GM18511 (cell line): ENCODE measurements around the gene FSTL4.

Experiments used
- ATAC-seq: cut with Tn5 transposase; IDR thresholded peaks from one replicate; pipeline ENCODE4 v1.9.1; 2021; ENCODE audit warnings: mild to moderate bottlenecking, moderate library complexity; ENCODE audit not compliant: unreplicated experiment

The FSTL4 gene

DNA sequence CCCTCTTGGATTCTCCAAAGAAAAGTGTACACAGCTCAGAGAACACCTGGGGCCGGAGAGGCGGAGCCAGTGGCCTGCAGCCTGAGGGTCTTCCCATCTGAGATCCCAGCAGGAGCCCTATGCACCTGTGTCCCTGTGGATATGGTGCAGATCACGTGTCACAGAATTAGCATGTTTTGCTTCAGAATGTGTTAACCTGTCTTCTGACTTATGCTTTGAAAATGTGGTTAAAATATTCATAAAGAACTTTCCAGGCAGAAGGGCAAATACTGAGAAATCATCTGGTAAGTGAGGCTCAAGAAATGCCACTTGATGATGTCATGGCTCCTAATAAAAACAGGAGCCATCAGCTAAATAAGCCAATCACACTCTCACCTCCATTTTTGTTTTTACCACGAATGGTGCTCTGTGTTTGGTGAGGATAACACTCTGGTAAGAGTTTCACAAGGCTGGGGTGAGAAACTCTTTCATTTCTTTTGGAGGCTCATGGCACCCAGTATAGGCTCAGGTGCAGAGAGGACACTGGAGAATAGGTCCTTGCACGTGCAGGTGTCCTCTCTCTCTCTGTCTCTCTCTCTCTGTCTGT lies 279.8 kb downstream of the FSTL4 start:
- ATAC-seq: no peak

DNA sequence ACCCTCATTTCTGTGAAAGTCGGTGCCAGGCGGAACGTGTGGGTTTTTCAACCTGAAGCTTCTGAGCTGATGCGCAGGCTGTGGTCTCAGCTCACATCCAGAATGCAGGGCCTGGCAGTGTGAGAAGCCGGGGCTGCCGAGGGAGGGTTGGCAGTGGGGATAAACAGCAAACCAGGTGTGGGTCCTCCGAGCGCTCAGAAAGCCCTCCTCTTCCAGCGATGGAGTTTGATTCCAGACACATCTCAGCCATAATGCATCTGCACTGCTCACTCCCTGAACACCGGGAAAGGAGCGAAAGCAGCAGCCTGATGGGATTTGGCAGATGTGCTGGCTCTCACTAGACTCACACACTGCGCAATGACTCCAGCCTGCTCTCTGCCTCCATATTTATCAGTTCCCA lies 280.4 kb downstream of the FSTL4 start:
- ATAC-seq: no peak

DNA sequence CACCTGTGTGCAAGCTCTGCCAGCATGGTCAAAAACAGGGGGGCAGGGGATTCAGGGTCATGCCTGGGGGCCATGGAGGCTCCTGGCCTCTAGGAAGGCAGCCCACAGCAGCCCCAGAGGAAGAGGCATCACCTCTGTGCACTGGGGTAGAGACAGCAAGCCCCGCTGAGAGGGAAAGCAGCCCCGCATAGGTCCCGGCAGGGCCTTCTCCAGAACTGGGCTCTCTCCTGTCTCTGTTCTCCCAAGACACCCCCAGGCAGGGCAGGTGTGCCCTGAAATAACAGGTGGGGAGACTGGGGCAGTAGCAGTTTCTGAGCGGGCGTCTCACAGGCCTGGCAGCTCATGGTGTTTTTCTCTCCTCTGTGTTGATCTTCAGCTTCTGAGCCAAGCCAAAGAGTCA lies 281.4 kb downstream of the FSTL4 start:
- no peak for ATAC-seq

DNA sequence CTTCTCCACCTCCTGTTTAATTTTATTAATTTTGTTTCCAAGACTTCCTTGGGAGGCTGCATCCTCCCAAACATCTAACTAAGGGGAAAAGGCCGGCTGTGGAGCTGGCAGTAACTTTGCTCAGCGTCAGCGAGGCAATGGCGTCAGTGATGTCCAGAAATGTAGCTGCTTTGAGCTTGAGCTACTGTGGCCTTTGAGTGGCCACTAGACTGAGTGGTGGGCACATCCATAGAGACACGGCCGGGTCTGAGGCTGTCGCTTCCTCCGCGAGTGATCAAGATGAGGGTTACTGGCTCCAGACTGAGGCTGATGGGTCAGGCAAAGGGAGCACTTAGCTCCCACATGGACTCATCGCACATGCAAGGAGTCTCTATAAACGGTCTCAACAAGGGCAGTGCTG lies 283.5 kb downstream of the FSTL4 start:
- ATAC-seq: no peak

DNA sequence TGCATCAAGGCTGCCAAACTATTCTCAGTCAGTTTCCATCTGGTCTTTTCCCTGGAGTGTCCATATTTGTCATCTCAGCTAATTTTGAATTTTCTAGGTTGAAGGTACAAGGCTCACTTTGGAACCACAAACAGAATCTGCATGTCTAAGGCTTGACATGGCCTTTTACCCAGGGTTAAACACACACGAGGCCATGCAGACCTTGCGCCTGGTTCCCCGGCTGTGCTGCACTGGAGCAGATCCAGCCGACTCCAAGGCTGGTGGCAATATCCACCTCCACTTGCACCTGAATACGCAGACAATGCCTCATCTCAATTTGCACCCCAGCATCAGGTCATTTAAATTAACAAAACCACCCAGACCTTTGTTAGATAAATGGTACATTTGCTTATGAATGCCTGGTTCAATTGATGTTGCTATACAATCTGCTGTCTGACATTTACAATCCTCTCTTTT lies 284.4 kb downstream of the FSTL4 start:
- no peak for ATAC-seq

DNA sequence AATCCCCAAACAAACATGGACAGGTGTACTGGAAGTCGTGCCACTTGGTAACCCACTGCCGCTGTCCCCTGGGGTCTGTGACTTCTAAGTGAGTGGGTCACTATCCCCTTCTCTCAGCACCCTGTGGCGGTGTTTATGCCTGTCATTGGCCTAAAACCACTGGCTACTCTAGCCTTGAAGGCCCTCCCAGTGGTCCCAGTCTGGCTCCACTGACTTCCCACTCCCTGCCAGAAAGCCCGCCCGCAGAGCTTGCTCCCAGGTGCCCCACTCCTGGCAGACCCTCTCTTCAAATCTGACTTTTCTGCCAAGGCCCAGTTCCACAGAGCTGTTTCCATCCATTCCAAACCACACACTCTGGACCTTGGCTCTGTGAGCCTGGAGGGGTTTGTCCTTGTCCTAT lies 286.0 kb downstream of the FSTL4 start:
- ATAC-seq: no peak

DNA sequence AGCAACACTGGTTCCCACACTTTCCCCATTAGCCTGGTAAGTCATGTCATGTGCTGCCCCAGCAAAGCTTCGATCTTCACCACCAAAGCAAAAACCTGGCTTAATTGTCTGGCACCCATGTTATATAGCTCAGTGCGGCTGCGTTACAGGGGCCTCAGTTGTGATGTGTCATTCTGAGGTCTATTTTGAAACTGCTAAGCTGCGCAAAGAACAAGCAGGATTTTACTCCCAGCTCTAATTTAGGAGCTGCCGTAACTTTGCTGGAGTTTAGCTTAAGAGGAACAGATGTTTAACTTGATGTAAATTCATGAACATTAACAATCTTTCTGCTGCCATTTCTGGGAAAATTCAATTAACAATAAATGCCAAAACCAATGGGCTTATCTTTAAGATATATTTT lies 286.5 kb downstream of the FSTL4 start:
- ATAC-seq: no peak

DNA sequence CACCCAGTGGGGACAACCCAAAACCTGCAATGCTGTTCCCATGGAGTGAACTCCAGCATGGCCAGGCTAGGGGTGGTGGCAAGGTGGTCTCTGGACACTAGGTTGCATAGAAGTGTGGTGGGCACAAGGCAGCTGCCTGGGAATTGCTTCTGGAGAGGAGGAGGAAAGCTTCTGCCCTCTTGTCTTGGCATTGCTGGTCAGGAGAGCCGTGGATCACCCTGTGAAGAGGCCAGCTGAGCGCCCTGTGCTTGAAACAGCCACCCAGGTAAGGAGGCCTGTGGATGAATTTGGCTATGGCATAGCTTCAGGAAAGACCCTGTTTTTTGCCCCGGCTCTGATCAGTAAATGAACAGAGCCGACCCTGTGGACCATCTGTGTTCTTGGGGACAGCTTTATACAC lies 287.4 kb downstream of the FSTL4 start:
- ATAC-seq: no peak

DNA sequence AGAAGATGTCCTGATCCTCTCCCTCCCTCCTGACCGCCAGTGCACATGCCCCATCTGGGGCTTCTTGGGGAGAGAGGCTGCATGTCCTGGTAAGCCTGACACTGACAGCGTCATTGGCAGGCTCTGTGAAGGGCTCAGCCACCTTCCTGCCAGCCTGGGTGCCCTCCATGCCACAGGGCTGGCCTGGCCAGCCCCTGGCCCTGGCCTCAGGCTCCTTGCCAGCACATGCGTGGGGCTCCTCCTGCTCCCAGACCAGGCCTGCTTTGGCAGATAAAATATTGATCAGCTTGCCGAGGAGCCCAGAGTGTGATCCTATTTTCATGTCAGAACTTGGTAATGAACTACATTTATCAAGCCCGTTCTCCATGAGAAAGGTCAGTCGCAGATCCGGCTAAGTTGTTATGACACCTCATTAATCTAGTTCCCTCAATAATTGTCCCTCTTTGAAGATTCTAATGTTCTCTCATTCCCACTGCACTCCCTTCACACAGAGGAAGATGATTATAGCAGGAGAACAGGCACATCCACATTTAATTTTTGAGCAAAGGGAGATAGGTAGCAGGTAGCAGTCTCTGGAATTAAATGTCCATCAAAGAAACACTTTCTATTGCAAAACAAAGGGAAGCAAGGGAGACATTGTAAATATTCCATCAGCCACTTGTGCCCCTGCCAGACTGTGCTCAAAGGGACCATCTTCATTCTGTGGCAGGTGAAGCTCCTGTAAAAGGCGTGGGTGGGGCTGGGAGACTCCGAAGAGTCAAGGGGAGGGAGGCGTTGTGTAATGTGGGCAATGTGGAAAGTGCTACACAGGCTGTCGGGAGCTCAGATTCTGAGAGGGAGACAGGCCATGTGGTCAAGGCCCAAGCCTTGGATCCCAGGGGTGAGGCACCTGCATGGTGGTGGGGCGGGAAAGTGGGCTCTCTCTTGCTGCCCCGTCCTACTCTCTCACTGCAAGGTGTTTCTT lies 288.6 kb downstream of the FSTL4 start:
- no peak for ATAC-seq

DNA sequence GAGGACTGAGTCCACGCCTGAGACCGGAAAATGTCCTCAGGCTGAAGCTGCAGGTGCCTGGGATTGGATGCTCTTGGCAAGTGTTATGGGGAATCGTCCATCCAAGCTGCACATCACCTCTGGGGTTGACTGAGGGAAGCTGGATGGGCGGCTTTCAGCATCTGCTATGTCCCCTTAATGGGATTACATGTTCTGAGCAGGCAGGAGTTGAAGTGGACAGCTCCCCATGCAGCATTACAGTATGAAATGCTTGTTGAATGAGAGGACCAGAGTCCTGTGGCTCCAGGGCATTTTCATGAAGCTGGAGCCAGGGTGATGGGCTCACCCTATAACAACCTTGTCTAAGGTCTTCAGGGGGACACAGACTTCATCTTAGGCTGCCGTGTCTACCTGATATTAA lies 289.6 kb downstream of the FSTL4 start:
- no peak for ATAC-seq

DNA sequence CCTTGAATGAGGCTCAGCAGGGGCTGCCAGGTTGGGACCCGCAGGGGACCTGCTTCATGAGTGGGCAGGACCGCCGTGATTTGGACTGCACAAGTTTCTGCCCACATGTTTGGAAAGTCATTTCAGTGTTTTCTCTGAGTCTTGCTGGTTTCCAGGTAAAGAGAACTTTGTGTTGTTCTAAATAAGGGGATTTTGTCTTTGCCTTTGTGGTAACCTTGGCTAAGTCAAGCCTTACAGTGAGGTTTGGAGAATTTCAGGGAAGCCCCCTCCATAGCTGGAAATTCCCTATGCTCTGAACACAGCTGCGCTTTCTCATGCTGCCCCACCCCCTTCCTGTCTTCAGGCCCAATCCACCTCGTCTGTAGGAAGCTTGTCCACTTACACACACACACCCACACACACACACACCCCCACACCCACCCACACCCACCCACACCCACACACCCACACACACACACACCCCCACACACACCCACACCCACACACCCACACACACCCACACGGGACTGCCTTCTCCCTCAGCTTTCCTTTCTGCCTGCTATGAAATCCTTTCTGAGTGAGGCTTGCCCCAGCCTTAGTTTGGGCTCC lies 290.4 kb downstream of the FSTL4 start:
- ATAC-seq: peak; percentile 56

DNA sequence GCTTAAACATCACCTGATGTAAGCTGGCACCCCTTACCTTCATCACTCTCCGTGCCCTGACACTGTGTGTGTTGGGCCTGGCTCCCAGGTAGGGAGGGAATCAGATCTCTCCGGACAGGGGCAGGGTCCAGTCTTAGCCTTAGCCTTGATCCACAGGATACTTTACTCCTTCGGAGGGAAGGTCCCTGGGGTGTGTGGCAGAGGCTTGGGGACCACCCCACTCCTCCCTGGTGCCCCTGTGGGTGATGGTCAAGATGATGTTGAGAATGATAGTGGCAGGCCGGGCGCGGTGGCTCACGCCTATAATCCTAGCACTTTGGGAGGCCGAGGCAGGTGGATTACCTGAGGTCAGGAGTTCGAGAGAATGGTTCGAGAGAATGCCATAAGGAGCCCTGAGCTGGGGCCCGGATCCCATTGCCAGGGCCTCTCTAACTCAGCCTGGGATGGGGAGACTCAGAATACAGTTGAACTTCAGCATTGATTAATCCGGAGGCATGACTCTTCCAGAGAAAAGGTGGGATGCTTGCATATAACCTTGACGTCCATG lies 291.0 kb downstream of the FSTL4 start:
- no peak for ATAC-seq

DNA sequence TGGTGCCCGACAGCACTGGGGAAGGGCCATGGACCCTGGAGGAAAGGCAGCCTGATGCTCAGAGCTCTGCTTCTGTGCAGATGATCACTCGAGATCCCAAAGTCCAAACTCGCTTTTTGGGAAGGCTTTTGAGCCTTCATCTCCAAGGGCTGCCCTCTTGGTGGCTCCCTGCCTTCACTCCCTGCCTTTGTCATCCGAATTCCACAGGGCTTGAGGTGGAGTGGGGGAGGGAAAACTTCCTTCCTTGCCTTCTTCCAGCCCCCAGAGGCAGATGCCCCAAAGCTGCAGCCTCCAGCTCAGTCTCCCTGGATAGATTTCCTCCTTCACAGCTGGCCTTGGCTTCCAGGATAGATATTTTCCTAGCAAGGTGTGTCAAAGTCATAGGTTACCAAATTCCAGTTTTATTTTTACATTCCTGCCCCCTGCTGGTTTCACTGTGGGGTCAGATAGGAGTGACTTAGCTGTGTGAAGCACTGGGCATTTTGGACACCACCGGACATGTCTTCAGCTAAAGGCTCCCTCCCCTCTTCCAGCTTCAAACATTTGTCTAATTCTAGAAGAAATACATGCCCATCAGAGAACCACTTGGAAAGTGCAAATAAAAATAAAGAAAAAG lies 292.3 kb downstream of the FSTL4 start:
- no peak for ATAC-seq

DNA sequence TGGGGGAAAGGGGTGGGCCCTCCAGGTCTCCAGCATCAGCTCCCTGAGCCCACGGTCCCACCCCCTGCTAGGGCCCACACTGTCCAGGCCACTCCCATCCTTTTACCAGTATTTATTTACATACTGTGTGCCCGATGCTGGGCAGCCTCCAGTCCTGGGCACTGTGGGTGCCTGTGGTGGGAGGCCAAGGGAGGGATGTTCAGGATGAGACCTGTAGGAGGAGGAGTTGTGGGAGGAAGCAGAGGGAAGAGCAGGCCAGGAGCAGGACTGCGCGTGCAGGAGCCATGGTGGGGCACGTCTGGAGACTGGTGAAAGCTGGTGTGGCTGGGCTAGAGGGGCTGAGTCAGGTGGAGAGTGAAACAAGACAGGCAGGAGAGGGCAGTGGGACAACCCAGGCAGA lies 293.1 kb downstream of the FSTL4 start:
- no peak for ATAC-seq

DNA sequence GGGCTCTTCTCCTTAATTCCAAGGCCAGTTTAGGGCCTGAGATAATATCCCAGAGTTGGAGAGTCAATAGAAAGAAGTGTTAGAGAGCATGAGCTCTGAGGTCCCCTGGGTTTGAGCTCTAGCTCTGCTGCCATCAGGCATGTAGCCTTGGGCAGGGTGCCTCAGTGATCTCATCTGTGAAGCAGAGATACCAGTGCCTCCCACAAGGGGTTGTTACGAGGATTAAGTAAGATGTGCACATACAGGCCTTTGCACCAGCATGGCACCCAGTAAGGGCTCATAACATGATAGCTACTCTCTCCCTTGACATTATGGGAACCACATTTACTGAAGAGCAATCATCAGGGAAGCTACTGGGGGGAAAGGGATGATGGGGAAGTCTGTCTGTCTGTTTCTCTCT lies 294.8 kb downstream of the FSTL4 start:
- ATAC-seq: no peak

DNA sequence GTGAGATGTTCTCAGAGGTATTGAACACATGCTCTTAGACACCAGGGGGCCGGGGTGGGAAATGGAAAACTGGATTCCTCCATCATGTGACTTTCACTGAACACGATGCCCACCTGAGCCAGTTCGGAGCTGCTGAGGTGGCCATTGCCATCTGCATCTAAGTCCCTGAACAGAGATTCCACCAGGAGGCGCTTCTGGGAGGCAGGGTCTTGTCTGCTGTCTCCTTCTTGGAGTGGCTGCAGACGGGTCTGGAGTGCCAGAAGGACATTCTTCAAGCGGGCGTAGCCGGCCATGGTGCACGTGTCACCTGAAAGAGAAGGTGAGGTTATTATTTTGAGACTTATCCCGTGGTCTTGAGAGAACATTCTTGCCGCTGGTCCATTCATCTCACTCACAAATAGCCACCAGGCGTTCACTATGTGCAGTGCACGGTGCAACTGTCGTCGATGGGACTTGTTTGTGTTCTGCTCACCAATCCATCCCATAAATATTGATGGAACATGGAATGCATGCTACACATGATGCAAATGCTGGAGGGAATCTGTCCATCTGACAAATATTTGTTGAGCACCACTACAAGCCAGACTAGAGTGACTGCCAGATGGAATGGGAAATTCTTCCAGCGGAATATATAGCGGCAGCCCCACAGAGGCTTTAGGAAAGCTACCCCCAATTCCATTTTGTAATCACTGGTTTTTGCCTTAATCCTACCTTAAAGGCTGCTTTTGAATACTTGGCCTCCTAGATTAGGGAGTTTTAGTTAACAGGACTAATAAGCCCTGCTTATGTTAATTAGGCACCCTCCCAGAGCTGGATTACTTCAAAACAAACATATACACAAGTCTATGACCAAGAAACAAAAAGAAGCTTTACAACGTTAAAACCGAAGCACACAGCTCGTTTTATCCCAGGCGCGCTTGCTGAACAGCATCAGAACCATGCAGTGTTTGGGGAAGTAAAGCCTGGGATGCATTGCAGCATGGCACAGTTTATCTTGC lies 295.7 kb downstream of the FSTL4 start:
- ATAC-seq: no peak

DNA sequence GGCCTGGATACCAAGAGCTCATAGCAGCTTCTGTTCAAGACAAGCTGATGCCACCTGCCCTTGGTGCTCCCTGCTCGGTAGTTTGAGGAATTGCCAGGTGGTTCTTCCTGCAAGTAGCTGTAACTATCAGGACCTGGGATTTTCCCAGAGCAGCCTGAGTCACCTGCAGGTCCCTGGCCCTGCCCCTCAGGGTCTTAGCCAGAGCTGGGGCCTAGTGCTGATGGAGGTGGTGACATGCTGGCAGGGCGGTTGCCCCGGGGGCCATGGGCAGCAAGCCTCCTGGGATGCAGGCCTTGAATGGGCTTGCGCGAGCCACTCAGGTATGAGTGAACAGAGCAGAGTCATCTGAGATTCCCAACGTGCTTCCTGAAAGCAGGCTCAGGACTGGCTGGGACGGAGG lies 298.3 kb downstream of the FSTL4 start:
- no peak for ATAC-seq

DNA sequence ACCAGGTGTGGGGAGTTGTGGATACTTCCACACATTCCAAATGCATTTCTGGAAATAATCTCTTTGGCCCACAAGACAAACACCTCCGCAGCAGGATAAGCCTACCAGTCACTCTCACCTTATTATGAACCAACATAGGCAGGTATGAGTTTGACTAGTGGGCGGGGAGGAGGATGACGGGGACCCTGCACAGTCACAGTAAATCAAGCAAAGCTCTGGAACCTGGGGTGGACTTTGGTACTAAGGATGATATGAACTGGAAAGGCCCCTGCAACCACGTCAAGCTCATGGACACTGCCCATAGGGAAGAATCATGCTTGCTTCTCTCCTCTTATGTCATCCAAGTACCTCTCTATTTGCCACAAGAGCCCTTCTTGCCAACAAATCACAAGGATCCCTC lies 301.2 kb downstream of the FSTL4 start:
- no peak for ATAC-seq

DNA sequence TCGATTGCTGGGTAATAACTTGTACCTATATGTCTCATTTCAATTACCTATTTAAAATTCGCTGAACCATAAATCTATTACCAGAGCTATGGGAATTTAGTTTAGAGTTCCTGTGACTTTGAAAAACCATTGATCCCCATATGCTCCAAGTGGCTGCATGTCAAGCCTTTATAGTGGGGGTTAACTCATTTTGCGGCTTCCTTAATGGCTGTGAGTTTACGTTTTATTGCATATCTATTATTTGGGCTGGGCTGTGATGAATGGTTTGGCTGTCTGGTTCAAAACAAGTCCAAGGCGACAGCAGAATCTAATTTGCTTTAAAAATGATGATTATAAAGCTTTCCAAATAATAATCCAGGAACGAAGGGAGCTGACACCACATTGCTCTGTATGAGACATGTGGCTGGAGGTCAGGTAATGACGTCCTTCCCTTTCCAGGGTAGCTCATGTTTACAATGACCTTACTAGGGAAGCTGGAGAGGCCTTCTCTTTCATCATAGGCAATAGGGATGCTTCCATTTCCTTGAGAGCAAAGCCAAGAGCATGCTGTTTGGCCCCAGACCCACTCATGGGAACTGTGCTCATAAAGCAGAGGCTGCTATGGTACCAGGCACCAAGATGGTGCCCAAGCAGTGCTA lies 302.2 kb downstream of the FSTL4 start:
- ATAC-seq: no peak
